ENCODE measurements around the gene MKRN2OS. TPM values are rescaled to one million over a fixed set of nuclear protein-coding genes. Genes with fewer than 3 reads are reported as not detected.

Gene MKRN2OS
- total and polyA plus RNA-seq, 4 donors = 5.0 TPM; not detected in 3

GRCh38 chr3:12558706-12559105 lies 13.4 kb upstream of the MKRN2OS start:
- Histone ChIP-seq H3K27ac (ENCODE audit: low read depth in 1 of 2, low read length in 2 of 2) (no peak overlapping the region), H3K4me1 (ENCODE audit: control insufficient read depth in 1 of 2, insufficient read depth in 2 of 2, low read length in 2 of 2) (peaks cover 2 to 17% of the 10 kb centered on the region in 2 donors), H3K4me3 (ENCODE audit: low read length in 2 of 2) (no peak overlapping the region), H3K36me3 (ENCODE audit: control insufficient read depth in 1 of 2, insufficient read depth in 2 of 2, low read length in 1 of 2) (no peaks in the 10 kb centered on the region), H3K27me3 (ENCODE audit: control insufficient read depth in 1 of 2, insufficient read depth in 2 of 2, low read length in 1 of 2) (no peaks in the 10 kb centered on the region), H3K9me3 (ENCODE audit: control insufficient read depth, low read length) (no peaks in the 10 kb centered on the region)
- 75 to 81% methylated on average over 4 of the region's 4 CpGs for WGBS, 2 donors
- intact Hi-C loops (cut with DNase I) = loop anchor here in 1 of 2 donors (10.0 kb wide), 1 partner anchor 146 kb away; no protein-coding TSS in a partner anchor
- ATAC-seq (ENCODE audit: low FRiP score) (no peak), DNase-seq (no peak)

- H3K27me3 ChIP-seq (ENCODE audit: control insufficient read depth in 1 of 2, insufficient read depth in 2 of 2, low read length in 1 of 2) = no peaks in the 10 kb centered on the region
- WGBS, 2 donors = 1 to 2% methylated on average over 18 of the region's 18 CpGs
- H3K36me3 ChIP-seq (ENCODE audit: control insufficient read depth in 1 of 2, insufficient read depth in 2 of 2, low read length in 1 of 2) = no peaks in the 10 kb centered on the region
- H3K9me3 ChIP-seq (ENCODE audit: control insufficient read depth, low read length) = no peaks in the 10 kb centered on the region
- H3K4me3 ChIP-seq (ENCODE audit: low read length in 2 of 2) = peak overlapping the region; percentile 64 to 73
- peak overlapping the region; percentile 1 to 72 for H3K27ac ChIP-seq (ENCODE audit: low read depth in 1 of 2, low read length in 2 of 2)
- DNase-seq (no peak), ATAC-seq (ENCODE audit: low FRiP score) (no peak)
- intact Hi-C loops (cut with DNase I) = loop anchor here in 1 of 2 donors (2.0 to 10.0 kb wide), 2 partner anchors 107 to 147 kb away; partner anchors contain the start of gene RAF1
- peaks cover 2 to 17% of the 10 kb centered on the region in 2 donors for H3K4me1 ChIP-seq (ENCODE audit: control insufficient read depth in 1 of 2, insufficient read depth in 2 of 2, low read length in 2 of 2)
Measured at GRCh38 chr3:12557473-12558100, 12.3 kb upstream of the MKRN2OS start.

- H3K4me3 ChIP-seq (ENCODE audit: low read length in 2 of 2) = peak within 1 kb of the TSS; percentile 64 to 73
- peak within 1 kb of the TSS; percentile 1 to 72 for H3K27ac ChIP-seq (ENCODE audit: low read depth in 1 of 2, low read length in 2 of 2)
- WGBS, 2 donors = 0% methylated on average over 74 to 77 of the region's 77 CpGs
- no peaks in the 10 kb centered on the region for H3K27me3 ChIP-seq (ENCODE audit: control insufficient read depth in 1 of 2, insufficient read depth in 2 of 2, low read length in 1 of 2)
- ATAC-seq (ENCODE audit: low FRiP score) (peak; percentile 99), DNase-seq (peak; percentile 92 to 95)
- peaks cover 2 to 17% of the 10 kb centered on the region in 2 donors for H3K4me1 ChIP-seq (ENCODE audit: control insufficient read depth in 1 of 2, insufficient read depth in 2 of 2, low read length in 2 of 2)
- intact Hi-C loops (cut with DNase I) = loop anchor here in 1 of 2 donors (2.0 to 10.0 kb wide), 2 partner anchors 108 to 148 kb away; partner anchors contain the start of gene RAF1
- H3K36me3 ChIP-seq (ENCODE audit: control insufficient read depth in 1 of 2, insufficient read depth in 2 of 2, low read length in 1 of 2) = no peaks in the 10 kb centered on the region
- H3K9me3 ChIP-seq (ENCODE audit: control insufficient read depth, low read length) = no peaks in the 10 kb centered on the region
Measured at GRCh38 chr3:12556690-12557472, 11.6 kb upstream of the MKRN2OS start, which contains the start of gene MKRN2. Gene MKRN2 (plus strand): TSS chr3:12557087. CDS start chr3:12557151, 64 bp downstream.

GRCh38 chr3:12556314-12556689 lies 11.0 kb upstream of the MKRN2OS start:
- Histone ChIP-seq H3K27ac (ENCODE audit: low read depth in 1 of 2, low read length in 2 of 2) (peak overlapping the region in 1 of 2 donors; percentile 64), H3K27me3 (ENCODE audit: control insufficient read depth in 1 of 2, insufficient read depth in 2 of 2, low read length in 1 of 2) (no peaks in the 10 kb centered on the region), H3K4me3 (ENCODE audit: low read length in 2 of 2) (peak overlapping the region; percentile 44 to 58), H3K36me3 (ENCODE audit: control insufficient read depth in 1 of 2, insufficient read depth in 2 of 2, low read length in 1 of 2) (no peaks in the 10 kb centered on the region), H3K9me3 (ENCODE audit: control insufficient read depth, low read length) (no peaks in the 10 kb centered on the region), H3K4me1 (ENCODE audit: control insufficient read depth in 1 of 2, insufficient read depth in 2 of 2, low read length in 2 of 2) (peaks cover 2 to 17% of the 10 kb centered on the region in 2 donors)
- ATAC-seq (ENCODE audit: low FRiP score) (peak; percentile 28), DNase-seq (no peak)
- 1% methylated on average over 8 of the region's 8 CpGs for WGBS, 2 donors
- intact Hi-C loops (cut with DNase I) = loop anchor here in 1 of 2 donors (2.0 to 10.0 kb wide), 2 partner anchors 108 to 148 kb away; partner anchors contain the start of gene RAF1

GRCh38 chr3:12553921-12554391 lies 8.7 kb upstream of the MKRN2OS start:
- H3K27ac ChIP-seq (ENCODE audit: low read depth in 1 of 2, low read length in 2 of 2) = no peak overlapping the region
- WGBS, 2 donors = 6 to 12% methylated on average over 26 of the region's 26 CpGs
- no peaks in the 10 kb centered on the region for H3K27me3 ChIP-seq (ENCODE audit: control insufficient read depth in 1 of 2, insufficient read depth in 2 of 2, low read length in 1 of 2)
- peak overlapping the region; percentile 12 to 74 for H3K4me3 ChIP-seq (ENCODE audit: low read length in 2 of 2)
- H3K9me3 ChIP-seq (ENCODE audit: control insufficient read depth, low read length) = no peaks in the 10 kb centered on the region
- intact Hi-C loops (cut with DNase I) = loop anchor here in 1 of 2 donors (10.0 kb wide), 1 partner anchor 151 kb away; no protein-coding TSS in a partner anchor
- peaks cover 2 to 8% of the 10 kb centered on the region in 2 donors for H3K4me1 ChIP-seq (ENCODE audit: control insufficient read depth in 1 of 2, insufficient read depth in 2 of 2, low read length in 2 of 2)
- H3K36me3 ChIP-seq (ENCODE audit: control insufficient read depth in 1 of 2, insufficient read depth in 2 of 2, low read length in 1 of 2) = no peaks in the 10 kb centered on the region
- ATAC-seq (ENCODE audit: low FRiP score) = no peak
- DNase-seq = peak in 1 of 2 donors; percentile 78

GRCh38 chr3:12549971-12550760 lies 4.9 kb upstream of the MKRN2OS start:
- Histone ChIP-seq H3K36me3 (ENCODE audit: control insufficient read depth in 1 of 2, insufficient read depth in 2 of 2, low read length in 1 of 2) (no peaks in the 10 kb centered on the region), H3K27ac (ENCODE audit: low read depth in 1 of 2, low read length in 2 of 2) (no peak overlapping the region), H3K4me3 (ENCODE audit: low read length in 2 of 2) (no peak overlapping the region), H3K9me3 (ENCODE audit: control insufficient read depth, low read length) (no peaks in the 10 kb centered on the region), H3K27me3 (ENCODE audit: control insufficient read depth in 1 of 2, insufficient read depth in 2 of 2, low read length in 1 of 2) (no peaks in the 10 kb centered on the region), H3K4me1 (ENCODE audit: control insufficient read depth in 1 of 2, insufficient read depth in 2 of 2, low read length in 2 of 2) (peaks cover 0 to 2% of the 10 kb centered on the region in 2 donors)
- ATAC-seq (ENCODE audit: low FRiP score) (no peak), DNase-seq (no peak)
- intact Hi-C loops (cut with DNase I) = loop anchor here in 1 of 2 donors (10.0 kb wide), 1 partner anchor 155 kb away; no protein-coding TSS in a partner anchor
- WGBS, 2 donors = 68 to 69% methylated on average over 7 of the region's 7 CpGs

GRCh38 chr3:12544652-12545472 lies 437 bp downstream of the MKRN2OS start:
- WGBS, 2 donors = 68% methylated on average over 11 of the region's 11 CpGs

More at GRCh38 chr3:12544652-12545472, 437 bp downstream of the MKRN2OS start:
- Histone ChIP-seq H3K4me1 (ENCODE audit: control insufficient read depth in 1 of 2, insufficient read depth in 2 of 2, low read length in 2 of 2) (no peaks in the 10 kb centered on the region), H3K36me3 (ENCODE audit: control insufficient read depth in 1 of 2, insufficient read depth in 2 of 2, low read length in 1 of 2) (no peaks in the 10 kb centered on the region), H3K4me3 (ENCODE audit: low read length in 2 of 2) (no peak overlapping the region), H3K27ac (ENCODE audit: low read depth in 1 of 2, low read length in 2 of 2) (no peak overlapping the region), H3K9me3 (ENCODE audit: control insufficient read depth, low read length) (no peaks in the 10 kb centered on the region), H3K27me3 (ENCODE audit: control insufficient read depth in 1 of 2, insufficient read depth in 2 of 2, low read length in 1 of 2) (no peaks in the 10 kb centered on the region)
- no peak for DNase-seq
- ATAC-seq (ENCODE audit: low FRiP score) = no peak
- intact Hi-C loops (cut with DNase I) = no loop called here
